GM12801 (cell line): ENCODE measurements around the gene NR4A3.

ENCODE experiments used
- TF ChIP-seq, protein P1 (sequence below): IDR thresholded peaks from one replicate; pipeline ENCODE4 v1.5.1; 2011; ENCODE audit warnings: control low read depth; ENCODE audit not compliant: insufficient read length; ENCODE audit errors: extremely low read depth

The NR4A3 gene

DNA sequence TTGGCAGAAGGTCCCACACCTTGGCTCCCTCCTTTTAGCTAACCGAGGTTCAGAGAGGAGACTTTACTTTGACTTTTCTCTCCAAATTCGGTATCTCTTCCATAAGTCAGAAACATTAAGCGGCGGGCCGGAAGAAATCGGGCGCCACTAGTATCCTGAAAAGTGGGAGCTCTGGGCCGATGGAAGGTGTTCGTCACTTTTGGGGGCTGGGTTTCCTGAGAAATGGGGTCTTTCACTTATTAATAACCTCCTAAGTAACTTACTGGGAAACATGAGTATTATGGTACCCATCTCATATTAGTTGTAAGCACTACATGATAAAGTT is 85.5 kb downstream of the NR4A3 start:
- TF ChIP-seq, protein P1, sequence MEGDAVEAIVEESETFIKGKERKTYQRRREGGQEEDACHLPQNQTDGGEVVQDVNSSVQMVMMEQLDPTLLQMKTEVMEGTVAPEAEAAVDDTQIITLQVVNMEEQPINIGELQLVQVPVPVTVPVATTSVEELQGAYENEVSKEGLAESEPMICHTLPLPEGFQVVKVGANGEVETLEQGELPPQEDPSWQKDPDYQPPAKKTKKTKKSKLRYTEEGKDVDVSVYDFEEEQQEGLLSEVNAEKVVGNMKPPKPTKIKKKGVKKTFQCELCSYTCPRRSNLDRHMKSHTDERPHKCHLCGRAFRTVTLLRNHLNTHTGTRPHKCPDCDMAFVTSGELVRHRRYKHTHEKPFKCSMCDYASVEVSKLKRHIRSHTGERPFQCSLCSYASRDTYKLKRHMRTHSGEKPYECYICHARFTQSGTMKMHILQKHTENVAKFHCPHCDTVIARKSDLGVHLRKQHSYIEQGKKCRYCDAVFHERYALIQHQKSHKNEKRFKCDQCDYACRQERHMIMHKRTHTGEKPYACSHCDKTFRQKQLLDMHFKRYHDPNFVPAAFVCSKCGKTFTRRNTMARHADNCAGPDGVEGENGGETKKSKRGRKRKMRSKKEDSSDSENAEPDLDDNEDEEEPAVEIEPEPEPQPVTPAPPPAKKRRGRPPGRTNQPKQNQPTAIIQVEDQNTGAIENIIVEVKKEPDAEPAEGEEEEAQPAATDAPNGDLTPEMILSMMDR: no peak

DNA sequence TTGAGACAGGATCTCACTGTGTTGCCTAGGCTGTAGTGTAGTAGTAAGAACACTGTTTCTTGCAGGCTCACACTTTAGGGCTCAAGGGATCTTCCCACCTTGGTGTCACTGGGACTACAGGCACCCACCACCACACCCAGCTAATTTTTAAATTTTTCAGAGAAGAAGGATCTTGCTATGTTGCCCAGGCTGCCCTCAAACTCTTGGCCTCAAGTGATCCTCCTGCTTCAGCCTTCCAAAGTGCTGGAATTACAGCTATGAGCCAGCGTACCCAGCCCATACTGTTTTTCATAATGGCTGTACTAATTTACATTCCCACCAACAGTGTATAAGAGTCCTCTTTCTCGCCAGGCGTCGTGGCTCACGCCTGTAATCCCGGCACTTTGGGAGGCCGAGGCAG is 89.9 kb downstream of the NR4A3 start:
- TF ChIP-seq, protein P1: no peak
